IMR-90 (cell line): ENCODE results near the gene GCNA.

Experiments used
- BHLHE40 ChIP-seq: fragments of 150-350 bp; IDR thresholded peaks from 2 replicates; pipeline ENCODE4 v1.6.1; 2016; ENCODE audit warnings: mild to moderate bottlenecking, low read depth, low read length
- CEBPB ChIP-seq: IDR thresholded peaks from 2 replicates; pipeline ENCODE4 v1.6.1; 2012; ENCODE audit warnings: low read depth, low read length, improper control_type of control experiment
- CHD1 ChIP-seq: IDR thresholded peaks from 2 replicates; pipeline ENCODE4 v1.6.1; 2012; ENCODE audit warnings: low read depth, low read length, improper control_type of control experiment
- CTCF ChIP-seq: conservative IDR thresholded peaks from 2 replicates; pipeline ENCODE4 v1.5.1; 2012; ENCODE audit warnings: mild to moderate bottlenecking, low read depth, low read length, improper control_type of control experiment
- FOS ChIP-seq: fragments of 150-350 bp; IDR thresholded peaks from 2 replicates; pipeline ENCODE4 v1.6.1; 2016; ENCODE audit warnings: low read depth, low read length
- MAFK ChIP-seq: IDR thresholded peaks from 2 replicates; pipeline ENCODE4 v1.6.1; 2012; ENCODE audit warnings: low read depth, low read length, improper control_type of control experiment
- MXI1 ChIP-seq: IDR thresholded peaks from 2 replicates; pipeline ENCODE4 v1.6.1; 2012; ENCODE audit warnings: low read depth, mild to moderate bottlenecking, low read length, moderate library complexity, borderline replicate concordance
- NFE2L2 ChIP-seq: fragments of 150-350 bp; IDR thresholded peaks from 2 replicates; pipeline ENCODE4 v1.6.1; 2016; ENCODE audit warnings: low read depth, mild to moderate bottlenecking, low read length
- POLR2A ChIP-seq: IDR thresholded peaks from 2 replicates; pipeline ENCODE4 v1.6.1; 2012; ENCODE audit warnings: mild to moderate bottlenecking, low read depth, low read length
- RAD21 ChIP-seq: IDR thresholded peaks from 2 replicates; pipeline ENCODE4 v1.6.1; 2012; ENCODE audit warnings: low read length, improper control_type of control experiment
- RCOR1 ChIP-seq: IDR thresholded peaks from 2 replicates; pipeline ENCODE4 v1.6.1; 2012; ENCODE audit warnings: mild to moderate bottlenecking, low read length, improper control_type of control experiment; ENCODE audit not compliant: insufficient replicate concordance
- RFX5 ChIP-seq: IDR thresholded peaks from 2 replicates; pipeline ENCODE4 v1.8.0; 2012; ENCODE audit warnings: low read depth, mild to moderate bottlenecking, low read length, moderate library complexity
- SMC3 ChIP-seq: fragments of 150-350 bp; IDR thresholded peaks from 2 replicates; pipeline ENCODE4 v1.6.1; 2016; ENCODE audit warnings: low read depth, mild to moderate bottlenecking, antibody characterized with exemption, low read length, moderate library complexity
- USF2 ChIP-seq: fragments of 150-350 bp; IDR thresholded peaks from 2 replicates; pipeline ENCODE4 v1.6.1; 2017; ENCODE audit warnings: mild to moderate bottlenecking, antibody characterized with exemption, low read length, low read depth

- TF ChIP-seq RAD21 (no peak), CEBPB (no peak), POLR2A (no peak), RCOR1 (no peak), CTCF (no peak), RFX5 (no peak), MXI1 (no peak), FOS (no peak), CHD1 (no peak), USF2 (no peak), SMC3 (no peak), MAFK (no peak), NFE2L2 (no peak), BHLHE40 (no peak)
Observed at GRCh38 chrX:71621603-71622002, 43.4 kb downstream of the GCNA start.
